HG03520 (cell line): Measurements from ENCODE around the gene ACTL6B.
"Not testable (repeated sequence)": the region's sequence is repeated elsewhere in the genome, so short reads cannot be mapped to it uniquely, and the experiment has no call there.

Experiments used
- ATAC-seq: cut with Tn5 transposase; IDR thresholded peaks from one replicate; pipeline ENCODE4 v1.9.1; 2021; ENCODE audit warnings: mild to moderate bottlenecking, moderate library complexity; ENCODE audit not compliant: unreplicated experiment

Gene ACTL6B

DNA sequence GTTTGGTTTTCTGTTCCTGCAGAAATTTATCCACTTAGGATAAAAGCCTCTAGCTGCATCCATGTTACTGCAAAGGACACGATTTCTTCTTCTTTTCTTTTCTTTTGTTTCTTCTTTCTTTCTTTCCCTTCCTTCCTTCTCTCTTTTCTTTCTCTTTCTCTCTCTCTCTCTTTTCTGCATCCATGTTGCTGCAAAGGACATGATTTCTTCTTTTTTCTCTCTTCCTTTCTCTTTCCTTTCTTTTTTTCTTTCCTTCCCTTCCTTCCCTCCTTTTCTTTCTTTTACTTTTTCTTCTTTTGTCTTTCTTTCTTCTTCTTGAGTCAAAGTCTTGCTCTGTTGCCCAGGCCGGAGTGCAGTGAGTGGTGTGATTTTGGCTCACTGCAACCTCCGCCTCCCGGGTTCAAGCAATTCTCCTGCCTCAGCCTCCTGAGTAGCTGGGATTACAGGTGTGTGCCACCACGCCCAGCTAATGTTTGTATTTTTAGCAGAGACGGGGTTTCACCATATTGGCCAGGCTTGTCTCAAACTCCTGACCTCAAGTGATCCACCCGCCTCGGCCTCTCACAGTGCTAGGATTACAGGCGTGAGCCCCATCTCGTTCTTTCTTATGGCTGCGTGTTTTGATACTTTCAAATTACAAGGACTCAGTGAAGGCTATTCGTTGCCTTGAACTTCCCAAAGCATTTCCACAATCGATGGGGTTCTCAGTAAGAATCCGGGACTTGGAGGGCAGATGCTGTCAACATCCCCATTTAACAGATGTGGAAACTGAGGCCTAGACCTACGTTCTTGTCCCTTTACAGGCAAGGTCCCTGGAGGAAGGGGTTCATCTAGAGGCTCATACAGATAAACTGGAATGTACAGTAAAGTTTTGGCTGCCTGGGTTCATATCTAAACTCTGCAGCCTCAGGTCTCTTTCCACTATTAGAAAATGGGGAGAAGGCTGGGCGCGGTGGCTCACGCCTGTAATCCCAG lies 15.4 kb upstream of the ACTL6B start:
- ATAC-seq: no peak

DNA sequence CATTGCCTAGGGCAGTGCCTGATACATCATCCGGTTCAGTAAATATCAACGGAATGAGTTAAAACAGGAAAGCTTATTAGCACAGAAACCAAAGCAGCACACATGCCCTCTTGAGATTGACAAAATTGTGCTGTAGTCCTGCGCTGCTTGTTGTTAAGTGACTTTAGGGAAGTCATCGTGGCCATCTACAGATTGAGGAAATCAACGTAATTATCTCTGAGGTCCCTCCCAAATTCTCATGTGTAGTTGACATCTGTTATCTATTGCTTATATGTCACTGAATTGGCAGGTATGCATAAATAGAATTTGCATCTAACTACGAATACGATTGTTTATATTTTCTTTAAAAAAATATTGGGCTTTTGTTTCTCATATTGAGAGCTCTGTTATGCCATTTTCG lies 13.8 kb upstream of the ACTL6B start:
- ATAC-seq: no peak

DNA sequence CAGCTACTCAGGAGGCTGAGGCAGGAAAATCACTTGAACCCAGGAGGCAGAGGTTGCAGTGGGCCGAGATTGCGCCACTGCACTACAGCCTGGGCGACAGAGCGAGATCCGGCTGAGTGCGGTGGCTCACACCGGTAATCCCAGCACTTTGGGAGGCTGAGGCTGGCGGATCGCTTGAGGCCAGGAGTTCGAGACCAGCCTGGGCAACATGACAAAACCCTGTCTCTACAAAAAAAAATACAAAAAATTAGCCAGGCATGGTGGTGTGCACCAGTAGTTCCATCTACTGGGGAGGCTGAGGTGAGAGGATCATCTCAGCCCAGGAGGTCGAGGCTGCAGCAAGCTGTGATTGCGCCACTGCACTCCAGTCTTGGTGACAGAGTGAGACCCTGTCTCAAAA lies 12.9 kb upstream of the ACTL6B start:
- ATAC-seq: not testable (repeated sequence)

DNA sequence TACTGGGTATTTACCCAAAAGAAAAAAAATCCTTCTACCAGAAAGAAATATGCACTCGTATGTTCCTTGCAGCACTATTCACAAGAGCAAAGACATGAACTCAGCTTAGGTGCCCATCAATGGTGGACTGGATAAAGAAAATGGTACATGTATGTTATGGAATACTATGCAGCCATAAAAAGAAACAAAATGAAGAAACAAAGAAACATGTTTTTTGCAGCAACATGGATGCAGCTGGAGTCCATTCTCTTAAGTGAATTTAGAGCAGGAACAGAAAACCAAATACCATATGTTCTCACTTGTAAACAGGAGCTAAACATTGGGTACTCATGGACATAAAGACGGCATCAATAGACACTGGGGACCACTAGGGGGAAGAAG lies 11.8 kb upstream of the ACTL6B start:
- ATAC-seq: no peak

DNA sequence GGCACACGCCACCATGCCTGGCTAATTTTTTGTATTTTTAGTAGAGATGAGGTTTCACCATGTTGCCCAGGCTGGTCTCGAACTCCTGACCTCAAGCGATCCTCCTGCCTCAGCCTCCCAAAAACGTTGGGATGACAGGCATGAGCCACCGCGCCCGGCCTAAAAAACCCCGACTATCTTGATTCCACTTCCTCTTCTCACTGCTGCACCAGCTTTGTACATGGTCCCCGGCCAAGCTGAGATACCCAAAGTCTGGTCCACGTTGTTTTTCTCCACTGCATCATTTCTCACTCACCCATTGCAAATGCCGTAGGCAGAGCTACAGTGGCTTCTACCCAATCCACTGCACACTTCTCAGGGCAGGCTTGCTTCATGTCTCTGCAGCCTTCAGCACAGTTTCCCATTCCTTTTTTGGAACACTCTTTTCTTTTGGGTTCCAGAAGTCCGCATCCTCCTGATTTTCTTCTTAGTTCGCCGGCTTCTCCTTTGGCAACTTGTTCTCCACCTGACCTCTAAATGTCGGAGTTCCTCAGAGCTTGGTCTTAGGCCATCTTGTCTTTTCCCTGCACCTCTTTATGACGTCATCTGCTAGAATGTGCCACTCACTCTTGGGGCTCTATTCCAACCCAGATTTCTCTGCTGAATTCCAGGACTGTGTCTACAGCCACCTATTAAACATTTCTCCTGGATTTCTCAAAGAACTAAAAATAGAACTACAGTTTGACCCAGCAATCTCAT lies 11.3 kb upstream of the ACTL6B start:
- ATAC-seq: no peak

DNA sequence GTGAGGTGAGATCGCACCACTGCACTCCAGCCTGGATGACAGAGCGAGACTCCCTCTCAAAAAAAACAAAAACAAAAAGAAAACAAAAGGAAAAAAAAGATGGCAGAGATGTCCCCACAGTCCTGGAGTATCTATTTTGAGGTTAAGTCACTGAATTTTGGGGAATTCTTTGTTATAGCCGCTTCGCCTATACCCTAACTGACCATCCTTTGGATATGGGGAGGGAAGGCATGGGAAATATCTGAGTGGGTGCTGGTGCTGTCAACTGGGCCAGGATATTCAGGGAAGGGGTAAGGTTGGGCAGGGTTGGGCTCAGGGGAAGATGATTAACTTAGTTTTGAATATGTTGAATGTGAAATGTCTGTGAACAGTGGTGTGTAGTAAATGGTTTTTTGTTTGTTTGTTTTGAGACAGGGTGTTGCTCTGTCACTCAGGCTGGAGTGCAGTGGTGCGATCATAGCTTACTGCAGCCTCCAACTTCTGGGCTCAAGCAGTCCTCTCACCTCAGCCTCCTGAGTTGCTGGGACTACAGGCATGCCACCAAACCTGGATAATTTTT lies 9.0 kb upstream of the ACTL6B start:
- no peak for ATAC-seq

DNA sequence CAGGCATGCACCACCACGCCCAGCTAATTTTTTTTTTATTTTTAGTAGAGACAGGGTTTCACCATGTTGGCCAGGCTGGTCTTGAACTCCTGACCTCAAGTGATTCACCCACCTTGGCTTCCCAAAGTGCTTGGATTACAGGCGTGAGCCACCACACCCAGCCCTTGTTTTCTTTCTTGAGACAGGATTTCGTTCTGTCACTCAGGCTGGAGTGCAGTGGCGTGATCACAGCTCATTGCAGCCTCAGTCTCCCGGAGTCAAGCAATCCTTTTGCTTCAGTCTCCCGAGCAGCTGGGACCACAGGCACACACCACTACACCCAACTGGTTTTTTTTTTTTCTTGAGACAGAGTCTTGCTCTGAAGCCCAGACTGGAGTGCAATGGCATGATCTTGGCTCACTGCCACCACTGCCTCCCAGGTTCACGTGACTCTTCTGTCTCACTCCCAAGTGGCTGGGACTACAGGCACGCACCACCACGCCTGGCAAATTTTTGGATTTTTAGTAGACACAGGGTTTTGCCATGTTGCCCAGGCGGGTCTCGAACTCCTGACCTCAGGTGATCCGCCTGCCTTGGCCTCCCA lies 6.0 kb upstream of the ACTL6B start:
- not testable (repeated sequence) for ATAC-seq

DNA sequence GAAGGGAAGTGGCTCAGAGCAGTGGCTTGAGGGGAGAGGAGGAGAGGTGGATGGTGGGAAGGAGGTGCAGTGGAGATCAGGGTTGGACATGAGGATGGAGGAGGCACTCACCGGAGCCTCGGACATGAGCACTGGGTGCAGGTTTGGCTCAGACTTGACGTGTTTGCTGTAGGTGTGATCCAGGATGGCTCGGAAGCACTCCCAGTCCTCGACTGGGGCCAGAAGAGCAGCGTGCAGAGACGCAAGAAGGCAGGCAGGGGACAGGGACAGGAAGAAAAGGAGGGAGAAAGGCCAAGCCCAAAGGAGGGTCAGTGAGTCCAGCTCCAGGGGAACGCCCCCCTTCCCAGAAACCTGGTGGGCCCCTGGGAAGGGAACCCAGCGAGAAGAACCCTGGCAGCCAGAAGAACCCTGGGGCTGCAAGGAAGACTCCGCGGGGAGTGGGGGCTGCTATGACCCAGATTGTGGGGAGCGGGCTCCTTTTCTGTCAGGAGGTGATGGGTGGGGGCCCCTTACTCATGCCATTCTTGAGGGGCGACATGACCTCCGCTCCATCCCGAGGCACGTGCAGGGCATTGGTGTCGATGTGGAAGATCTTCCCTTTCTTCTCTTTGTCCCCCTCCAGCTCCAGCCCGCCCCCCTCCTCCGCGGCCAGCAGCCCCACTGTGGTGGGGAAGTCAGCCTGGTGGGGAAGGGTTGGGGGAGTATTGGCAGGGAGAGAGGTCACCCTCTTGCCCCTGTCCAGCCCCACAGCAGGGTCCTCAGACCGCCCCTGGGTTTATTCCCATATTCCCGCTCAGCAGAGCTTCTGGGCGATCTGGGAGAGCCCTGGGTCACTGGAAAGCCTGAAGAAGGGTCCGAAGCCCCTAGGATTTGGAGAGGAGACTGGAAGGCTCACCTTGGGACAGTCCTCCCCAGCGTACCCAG lies 1.1 kb downstream of the ACTL6B start:
- no peak for ATAC-seq

DNA sequence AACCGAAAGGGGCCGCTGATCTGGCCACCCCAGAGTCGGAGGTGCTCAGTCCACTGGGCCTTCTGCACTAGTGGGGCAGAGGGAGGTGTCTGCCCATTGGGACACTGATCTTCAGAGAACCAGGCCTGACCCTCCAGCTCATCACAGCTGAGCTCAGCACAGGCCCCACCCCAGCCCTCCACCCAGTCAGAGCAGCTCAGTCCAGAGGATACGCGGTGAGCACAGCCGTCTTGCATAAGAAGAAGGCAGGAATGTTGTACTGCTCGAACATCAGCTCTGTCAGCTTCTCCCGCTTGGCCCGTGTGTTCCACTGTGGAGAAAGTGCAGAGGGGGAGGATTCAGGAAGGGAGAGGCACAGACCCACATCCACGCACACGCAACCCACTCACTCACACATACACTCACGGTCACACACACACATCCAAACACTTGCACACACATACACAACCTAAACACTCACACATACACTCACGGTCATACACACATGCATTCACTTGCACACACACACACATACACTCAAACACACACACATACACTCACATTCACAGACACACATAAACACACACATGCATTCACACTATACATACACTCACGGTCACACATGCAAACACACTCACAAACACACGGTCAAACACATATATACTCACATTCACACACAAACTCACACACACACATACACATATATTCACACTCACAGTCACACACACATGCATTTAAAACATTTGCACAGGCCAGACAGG lies 6.3 kb downstream of the ACTL6B start:
- no peak for ATAC-seq

DNA sequence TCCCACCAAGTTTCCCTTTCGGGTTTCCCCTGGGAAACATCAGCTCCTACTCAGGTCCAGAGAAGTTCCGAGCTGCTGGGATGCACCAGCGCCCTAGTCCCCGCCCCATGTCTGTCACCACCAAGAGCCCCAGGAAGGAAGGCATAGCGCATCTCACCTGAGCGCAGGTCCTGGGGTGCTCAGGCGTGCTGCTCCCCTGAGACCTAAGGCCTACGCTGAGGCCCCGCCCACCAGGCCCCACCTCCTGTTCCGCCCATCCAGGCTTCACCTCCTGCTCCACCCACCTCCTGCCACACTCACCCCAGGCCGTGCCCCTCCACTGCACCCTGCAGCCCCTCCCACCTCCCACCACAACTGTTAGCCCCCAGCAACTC lies 13.7 kb downstream of the ACTL6B start:
- ATAC-seq: no peak

DNA sequence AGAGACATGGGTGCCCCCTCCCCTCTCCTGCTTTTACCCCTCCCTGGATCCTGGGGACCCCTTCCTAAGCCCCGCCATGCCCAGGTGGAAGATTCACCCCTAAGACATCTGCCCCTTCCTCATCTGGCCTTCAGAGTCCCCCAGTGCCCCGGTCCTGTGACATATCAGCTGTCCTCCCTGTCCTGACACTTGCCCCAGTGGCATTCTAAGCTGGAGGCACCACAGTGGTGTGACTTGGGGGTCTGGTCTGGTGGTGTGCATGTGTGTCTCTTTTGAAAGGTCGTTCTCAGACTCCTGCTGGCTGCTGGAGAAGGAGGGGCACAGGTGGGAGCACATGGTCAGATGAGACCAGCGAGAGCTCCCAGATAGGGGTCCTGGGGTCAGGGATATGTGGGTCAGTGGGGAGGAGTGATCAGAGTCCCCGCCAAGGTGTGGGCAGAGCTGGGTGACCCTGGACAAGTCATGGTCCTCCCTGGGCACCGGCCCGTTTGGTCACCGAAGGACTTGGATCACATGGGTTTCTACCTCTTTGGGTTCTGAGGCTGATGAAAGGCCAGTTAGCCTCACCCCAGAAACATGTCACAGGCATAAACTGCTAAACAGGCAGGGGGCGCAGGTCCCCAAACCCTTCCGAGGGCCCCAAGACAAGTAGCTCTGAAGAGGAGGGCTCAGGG lies 14.3 kb downstream of the ACTL6B start:
- no peak for ATAC-seq

DNA sequence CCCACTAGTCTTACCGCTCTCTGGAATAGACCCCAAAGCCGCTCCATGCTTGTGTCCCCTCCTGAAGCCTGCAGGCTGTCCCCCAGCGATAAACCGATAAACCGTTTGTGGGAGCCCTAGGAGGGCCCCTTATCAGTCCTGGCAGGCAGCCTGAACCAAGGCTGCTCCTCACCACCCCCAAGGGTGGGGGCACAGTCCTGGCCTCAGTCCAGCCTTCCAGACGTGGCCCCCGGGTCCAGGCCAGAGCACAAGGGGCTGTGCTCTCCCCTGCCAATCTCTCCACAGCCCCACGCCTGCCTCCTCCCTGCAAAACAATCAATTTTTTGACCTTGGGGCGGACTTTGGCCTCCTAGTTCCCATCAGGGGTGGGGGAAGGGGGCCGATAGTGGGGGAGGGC lies 14.8 kb downstream of the ACTL6B start, which contains the start of gene TFR2:
Gene TFR2 (minus strand): TSS at position 90 of the 397 bp plus-strand sequence. CDS start 43 bp downstream, at position 47.
- no peak for ATAC-seq

DNA sequence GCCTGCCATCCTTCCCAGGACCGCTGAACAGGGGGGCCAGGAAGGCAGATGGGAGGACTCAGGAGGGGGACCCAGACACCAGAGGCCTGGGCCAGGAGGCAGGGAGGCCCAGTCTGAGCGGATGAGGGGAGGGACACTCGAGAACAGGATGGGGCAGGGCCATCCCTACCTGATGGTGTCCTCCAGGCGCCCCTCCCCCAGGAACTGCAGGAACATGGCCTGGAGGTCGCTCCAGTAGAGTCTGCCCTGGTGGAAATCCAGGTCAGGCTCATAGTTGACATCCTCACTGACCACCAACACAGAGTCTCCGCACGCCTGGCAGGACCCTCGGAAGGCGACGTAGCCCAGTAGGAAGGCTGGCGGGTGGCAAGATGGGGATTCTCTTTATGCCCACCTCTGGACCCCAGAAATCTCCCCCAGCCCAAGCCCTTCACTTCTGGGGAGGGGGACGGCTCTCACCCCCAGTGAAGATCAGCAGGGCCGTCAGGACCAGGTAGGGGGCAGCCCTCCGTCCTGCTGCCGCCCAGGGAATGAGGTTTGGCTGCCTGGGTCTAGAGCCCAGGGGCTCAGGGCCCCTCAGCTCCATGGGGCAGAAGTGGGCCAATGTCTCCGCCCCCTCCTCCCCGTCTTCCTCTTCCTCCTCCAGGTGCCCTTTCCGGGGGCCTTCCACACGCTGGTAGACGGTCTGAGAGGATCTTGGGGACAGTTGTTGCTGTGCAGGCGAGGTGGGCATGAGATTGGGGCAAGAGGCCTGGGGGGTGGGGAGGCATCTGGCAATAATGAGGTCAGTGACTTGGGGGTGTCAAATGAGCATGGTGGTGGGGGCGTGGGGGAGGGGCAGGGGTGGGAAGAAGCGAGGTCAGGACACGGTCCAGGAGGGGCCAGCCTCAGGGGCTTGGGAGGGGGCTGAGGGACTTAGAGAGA lies 15.5 kb downstream of the ACTL6B start:
- ATAC-seq: no peak

DNA sequence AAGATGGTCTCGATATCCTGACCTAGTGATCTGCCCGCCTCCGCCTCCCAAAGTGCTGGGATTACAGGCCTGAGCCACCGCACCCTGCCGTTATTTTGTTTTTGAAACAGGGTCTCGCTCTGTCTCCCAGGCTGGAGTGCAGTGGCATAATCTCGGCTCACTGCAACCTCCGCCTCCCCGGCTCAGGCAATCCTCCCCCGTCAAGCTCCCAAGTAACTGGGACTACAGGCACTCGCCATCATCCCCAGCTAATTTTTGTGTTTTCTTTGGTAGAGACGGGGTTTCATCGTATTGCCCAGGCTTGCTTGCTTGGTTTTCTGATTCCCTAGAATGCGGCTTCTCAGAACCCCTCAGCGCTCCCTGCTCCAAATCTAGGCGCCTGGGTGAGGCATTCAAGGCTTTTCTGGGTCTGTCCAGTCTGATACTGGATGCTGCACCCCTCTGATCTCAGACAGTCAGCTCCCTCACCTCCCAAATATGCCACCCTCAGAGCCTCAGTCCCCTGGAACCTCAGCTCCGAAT lies 16.2 kb downstream of the ACTL6B start:
- no peak for ATAC-seq

DNA sequence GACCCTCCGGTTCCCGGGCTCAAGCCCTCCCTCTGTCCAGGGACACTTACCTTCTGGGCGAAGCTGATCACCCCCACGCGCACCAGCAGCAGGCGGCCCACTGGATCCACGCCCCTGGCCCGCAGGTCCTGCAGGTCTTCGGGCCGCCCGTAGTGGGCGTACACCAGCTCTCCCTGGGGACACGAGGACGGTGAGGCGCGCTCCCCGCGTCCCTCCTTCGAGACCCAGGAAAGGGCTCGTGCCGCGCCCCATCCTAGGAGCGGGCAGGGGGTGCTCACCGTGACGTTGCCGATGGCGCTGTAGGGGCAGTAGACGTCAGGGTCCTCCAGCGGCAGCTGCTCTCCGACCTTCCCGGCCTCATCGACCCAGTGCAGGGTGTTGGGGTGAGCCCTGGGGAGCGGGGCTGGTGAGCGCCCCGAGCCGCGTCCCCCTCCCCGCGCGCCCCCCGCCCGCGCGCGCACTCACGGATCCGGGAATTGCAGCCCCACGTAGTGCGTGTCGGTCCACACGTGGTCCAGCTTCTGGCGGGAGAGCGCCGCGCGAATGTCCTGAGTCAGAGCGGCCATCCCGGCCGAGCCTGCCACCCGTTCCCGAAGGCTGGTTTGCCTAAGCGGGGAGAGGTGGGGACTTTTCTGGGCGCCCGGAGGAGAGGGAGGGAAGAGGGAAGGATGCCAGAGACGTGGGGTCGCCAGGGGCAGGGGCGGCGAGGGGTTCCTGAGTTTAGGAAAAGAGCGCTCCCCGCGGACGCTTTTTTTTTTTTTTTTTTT lies 23.1 kb downstream of the ACTL6B start:
- no peak for ATAC-seq

DNA sequence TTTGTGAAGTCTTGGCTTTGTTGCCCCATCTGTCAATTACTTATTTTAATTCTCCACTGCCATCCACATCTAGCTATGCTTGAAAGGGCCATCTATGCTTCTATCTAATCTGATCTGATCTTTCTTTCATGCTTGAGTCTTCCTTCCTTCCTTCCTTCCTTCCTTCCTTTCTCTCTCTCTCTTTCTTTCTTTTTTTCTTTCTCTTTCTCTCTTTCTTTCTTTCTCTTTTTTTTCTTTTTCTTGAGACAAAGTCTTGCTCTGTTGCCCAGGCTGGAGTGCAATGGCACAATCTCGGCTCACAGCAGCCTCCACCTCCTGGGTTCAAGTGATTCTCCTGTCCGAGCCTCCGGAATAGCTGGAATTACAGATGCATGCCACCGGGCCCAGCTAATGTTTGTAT lies 26.2 kb downstream of the ACTL6B start:
- no peak for ATAC-seq

DNA sequence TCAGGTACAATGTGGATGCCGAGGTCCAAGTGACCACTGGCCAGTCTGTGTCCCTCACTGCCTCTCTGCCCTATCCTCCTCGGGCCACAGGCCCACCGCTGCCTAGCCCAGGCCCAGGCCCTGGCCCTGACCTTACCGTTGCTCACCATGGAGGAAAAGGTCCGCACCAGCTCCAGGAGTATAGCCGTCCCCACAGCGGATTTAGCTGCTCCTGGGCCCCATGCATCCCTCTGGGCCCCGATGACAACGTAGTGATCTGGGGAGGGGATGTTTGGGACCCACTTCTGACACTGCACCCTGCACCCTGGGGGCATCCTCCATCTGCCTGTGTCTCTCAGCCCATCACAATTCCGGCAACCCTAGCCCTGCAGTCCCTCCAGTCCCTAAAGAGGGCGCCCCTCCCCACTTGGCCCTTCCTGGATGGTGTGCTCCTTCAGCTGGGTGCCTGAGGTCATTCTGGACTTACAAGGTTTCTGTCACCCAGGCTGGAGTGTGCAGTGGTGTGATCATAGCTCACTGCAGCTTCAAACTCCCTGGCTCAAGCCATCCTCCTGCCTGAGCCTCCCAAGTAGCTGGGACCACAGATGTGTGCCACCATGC lies 27.0 kb downstream of the ACTL6B start:
- ATAC-seq: no peak
